Measurements from ENCODE around the gene SLC34A3. TPM values are rescaled to one million over a fixed set of nuclear protein-coding genes. Genes with fewer than 3 reads are reported as not detected.

SLC34A3 gene
- total RNA-seq, 1 donor from 2014 or later: 0.09 TPM

GRCh38 chr9:137218212-137218753 lies 12.4 kb upstream of the SLC34A3 start:
- Histone ChIP-seq H3K9ac (ENCODE audit: low read length) (no peak overlapping the region), H3K4me1 (ENCODE audit: insufficient read depth, low read length) (peaks cover 15% of the 10 kb centered on the region), H2AFZ (ENCODE audit: low read depth, low read length) (no peak overlapping the region), H3K27ac (ENCODE audit: low read depth, low read length) (no peak overlapping the region), H3K27me3 (ENCODE audit: insufficient read depth, low read length) (no peaks in the 10 kb centered on the region), H3K9me3 (ENCODE audit: insufficient read depth, low read depth, low read length) (no peaks in the 10 kb centered on the region), H4K20me1 (ENCODE audit: insufficient read depth, low read length) (peaks cover 8% of the 10 kb centered on the region), H3K79me2 (ENCODE audit: insufficient read depth, low read length) (no peaks in the 10 kb centered on the region), H3K36me3 (ENCODE audit: insufficient read depth, low read length) (no peaks in the 10 kb centered on the region), H3K4me3 (ENCODE audit: insufficient read depth, low read depth, low read length) (no peak overlapping the region), H3K4me2 (ENCODE audit: low read length) (peak overlapping the region; percentile 44)
- no peaks in the 10 kb centered on the region for H3K36me3 Mint-ChIP-seq (ENCODE audit: low read depth, unreplicated experiment)
- DNase-seq (ENCODE audit: low read depth) (no peak), FAIRE-seq (no peak)
- H3K27me3 Mint-ChIP-seq (ENCODE audit: low read depth, unreplicated experiment): no peaks in the 10 kb centered on the region
- peaks cover 6% of the 10 kb centered on the region for H3K4me1 Mint-ChIP-seq (ENCODE audit: low read depth, unreplicated experiment)
- no peak overlapping the region for H3K27ac Mint-ChIP-seq (ENCODE audit: unreplicated experiment)
- H3K9me3 Mint-ChIP-seq (ENCODE audit: unreplicated experiment): no peaks in the 10 kb centered on the region
- no peak overlapping the region for H3K4me3 Mint-ChIP-seq (ENCODE audit: unreplicated experiment)
- TF ChIP-seq, protein P1, sequence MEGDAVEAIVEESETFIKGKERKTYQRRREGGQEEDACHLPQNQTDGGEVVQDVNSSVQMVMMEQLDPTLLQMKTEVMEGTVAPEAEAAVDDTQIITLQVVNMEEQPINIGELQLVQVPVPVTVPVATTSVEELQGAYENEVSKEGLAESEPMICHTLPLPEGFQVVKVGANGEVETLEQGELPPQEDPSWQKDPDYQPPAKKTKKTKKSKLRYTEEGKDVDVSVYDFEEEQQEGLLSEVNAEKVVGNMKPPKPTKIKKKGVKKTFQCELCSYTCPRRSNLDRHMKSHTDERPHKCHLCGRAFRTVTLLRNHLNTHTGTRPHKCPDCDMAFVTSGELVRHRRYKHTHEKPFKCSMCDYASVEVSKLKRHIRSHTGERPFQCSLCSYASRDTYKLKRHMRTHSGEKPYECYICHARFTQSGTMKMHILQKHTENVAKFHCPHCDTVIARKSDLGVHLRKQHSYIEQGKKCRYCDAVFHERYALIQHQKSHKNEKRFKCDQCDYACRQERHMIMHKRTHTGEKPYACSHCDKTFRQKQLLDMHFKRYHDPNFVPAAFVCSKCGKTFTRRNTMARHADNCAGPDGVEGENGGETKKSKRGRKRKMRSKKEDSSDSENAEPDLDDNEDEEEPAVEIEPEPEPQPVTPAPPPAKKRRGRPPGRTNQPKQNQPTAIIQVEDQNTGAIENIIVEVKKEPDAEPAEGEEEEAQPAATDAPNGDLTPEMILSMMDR (IDR thresholded peaks at IDR 0.05; ENCODE audit: insufficient read depth, low read depth, low read length): no peak
- no peak for TF ChIP-seq EZH2 (IDR thresholded peaks at IDR 0.05; ENCODE audit: insufficient read depth, low read length)

- Histone ChIP-seq H3K4me1 (ENCODE audit: insufficient read depth, low read length) (peaks cover 17% of the 10 kb centered on the region), H3K4me3 (ENCODE audit: insufficient read depth, low read depth, low read length) (no peak overlapping the region), H3K4me2 (ENCODE audit: low read length) (peak overlapping the region; percentile 44), H3K27me3 (ENCODE audit: insufficient read depth, low read length) (no peaks in the 10 kb centered on the region), H2AFZ (ENCODE audit: low read depth, low read length) (no peak overlapping the region), H4K20me1 (ENCODE audit: insufficient read depth, low read length) (peaks cover 8% of the 10 kb centered on the region), H3K79me2 (ENCODE audit: insufficient read depth, low read length) (no peaks in the 10 kb centered on the region), H3K9me3 (ENCODE audit: insufficient read depth, low read depth, low read length) (no peaks in the 10 kb centered on the region), H3K36me3 (ENCODE audit: insufficient read depth, low read length) (no peaks in the 10 kb centered on the region), H3K9ac (ENCODE audit: low read length) (no peak overlapping the region), H3K27ac (ENCODE audit: low read depth, low read length) (no peak overlapping the region)
- FAIRE-seq (no peak), DNase-seq (ENCODE audit: low read depth) (peak; percentile 18)
- Mint-ChIP-seq H3K27me3 (ENCODE audit: low read depth, unreplicated experiment) (no peaks in the 10 kb centered on the region), H3K27ac (ENCODE audit: unreplicated experiment) (no peak overlapping the region), H3K9me3 (ENCODE audit: unreplicated experiment) (no peaks in the 10 kb centered on the region), H3K36me3 (ENCODE audit: low read depth, unreplicated experiment) (no peaks in the 10 kb centered on the region), H3K4me3 (ENCODE audit: unreplicated experiment) (no peak overlapping the region), H3K4me1 (ENCODE audit: low read depth, unreplicated experiment) (peaks cover 6% of the 10 kb centered on the region)
- TF ChIP-seq, protein P1 (IDR thresholded peaks at IDR 0.05; ENCODE audit: insufficient read depth, low read depth, low read length): no peak
Measured at GRCh38 chr9:137218754-137219271, 11.9 kb upstream of the SLC34A3 start.

DNA sequence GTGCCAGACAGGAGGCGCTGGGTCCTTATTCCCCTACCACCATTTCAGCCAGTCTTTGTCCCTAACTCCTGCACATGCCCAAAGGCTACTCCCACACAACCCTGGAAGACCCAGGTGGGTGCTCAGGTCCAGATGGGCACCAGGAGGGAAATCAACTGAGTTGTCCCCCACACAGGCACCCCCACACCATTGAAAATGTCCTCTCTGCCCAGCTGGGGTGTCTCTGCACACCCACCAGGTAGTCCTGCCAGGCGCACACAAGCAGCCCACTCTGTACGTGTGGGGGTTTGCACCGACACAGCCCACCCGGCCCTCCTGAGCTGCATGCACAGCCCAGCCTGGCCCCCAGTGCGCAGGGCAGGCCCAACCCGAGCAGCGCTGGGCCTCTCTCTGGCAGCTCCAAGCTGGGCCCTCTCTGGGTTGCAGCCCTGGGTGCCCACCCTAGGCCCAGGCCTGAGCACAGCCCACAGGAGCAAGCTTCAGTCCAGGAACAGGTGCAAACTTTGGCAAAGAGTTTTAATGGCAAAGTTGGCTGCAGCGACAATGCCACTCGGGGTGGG lies 10.9 kb upstream of the SLC34A3 start:
- H4K20me1 ChIP-seq (ENCODE audit: insufficient read depth, low read length): peaks cover 8% of the 10 kb centered on the region
- H3K9me3 ChIP-seq (ENCODE audit: insufficient read depth, low read depth, low read length): no peaks in the 10 kb centered on the region
- H3K27ac ChIP-seq (ENCODE audit: low read depth, low read length): no peak overlapping the region
- TF ChIP-seq, protein P1 (IDR thresholded peaks at IDR 0.05; ENCODE audit: insufficient read depth, low read depth, low read length): no peak
- no peak for TF ChIP-seq EZH2 (IDR thresholded peaks at IDR 0.05; ENCODE audit: insufficient read depth, low read length)
- no peaks in the 10 kb centered on the region for H3K27me3 ChIP-seq (ENCODE audit: insufficient read depth, low read length)
- H3K9ac ChIP-seq (ENCODE audit: low read length): no peak overlapping the region
- no peak for DNase-seq (ENCODE audit: low read depth)
- Mint-ChIP-seq H3K4me3 (ENCODE audit: unreplicated experiment) (no peak overlapping the region), H3K27me3 (ENCODE audit: low read depth, unreplicated experiment) (no peaks in the 10 kb centered on the region), H3K27ac (ENCODE audit: unreplicated experiment) (no peak overlapping the region), H3K4me1 (ENCODE audit: low read depth, unreplicated experiment) (peaks cover 6% of the 10 kb centered on the region), H3K9me3 (ENCODE audit: unreplicated experiment) (no peaks in the 10 kb centered on the region), H3K36me3 (ENCODE audit: low read depth, unreplicated experiment) (no peaks in the 10 kb centered on the region)
- no peak for FAIRE-seq
- peaks cover 20% of the 10 kb centered on the region for H3K4me1 ChIP-seq (ENCODE audit: insufficient read depth, low read length)
- H3K4me3 ChIP-seq (ENCODE audit: insufficient read depth, low read depth, low read length): no peak overlapping the region
- no peak overlapping the region for H3K4me2 ChIP-seq (ENCODE audit: low read length)
- no peak overlapping the region for H2AFZ ChIP-seq (ENCODE audit: low read depth, low read length)
- no peaks in the 10 kb centered on the region for H3K36me3 ChIP-seq (ENCODE audit: insufficient read depth, low read length)
- H3K79me2 ChIP-seq (ENCODE audit: insufficient read depth, low read length): no peaks in the 10 kb centered on the region
